ENCODE results near the gene HPCAL1.

DNA sequence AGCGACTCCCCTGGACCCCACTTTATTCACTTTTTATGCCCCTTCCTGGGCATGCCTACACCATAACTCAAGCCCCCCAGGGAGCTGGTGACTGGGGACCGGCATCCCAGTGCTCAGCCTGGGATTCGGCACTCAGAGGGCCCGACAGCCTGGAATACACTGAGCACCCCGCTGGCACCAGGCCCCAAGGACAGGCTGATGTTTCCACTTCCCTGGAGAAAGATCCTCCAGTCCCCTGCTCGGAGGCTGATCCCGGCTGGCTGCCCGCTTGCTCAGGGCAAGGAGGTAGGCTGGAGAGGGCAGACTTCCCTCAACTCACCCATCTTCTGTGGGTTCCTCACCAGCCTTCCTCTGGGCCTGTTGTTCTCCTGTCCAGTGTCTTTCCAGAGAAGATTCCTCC, 108.9 kb downstream of the HPCAL1 start:
- TF ChIP-seq, protein P1, sequence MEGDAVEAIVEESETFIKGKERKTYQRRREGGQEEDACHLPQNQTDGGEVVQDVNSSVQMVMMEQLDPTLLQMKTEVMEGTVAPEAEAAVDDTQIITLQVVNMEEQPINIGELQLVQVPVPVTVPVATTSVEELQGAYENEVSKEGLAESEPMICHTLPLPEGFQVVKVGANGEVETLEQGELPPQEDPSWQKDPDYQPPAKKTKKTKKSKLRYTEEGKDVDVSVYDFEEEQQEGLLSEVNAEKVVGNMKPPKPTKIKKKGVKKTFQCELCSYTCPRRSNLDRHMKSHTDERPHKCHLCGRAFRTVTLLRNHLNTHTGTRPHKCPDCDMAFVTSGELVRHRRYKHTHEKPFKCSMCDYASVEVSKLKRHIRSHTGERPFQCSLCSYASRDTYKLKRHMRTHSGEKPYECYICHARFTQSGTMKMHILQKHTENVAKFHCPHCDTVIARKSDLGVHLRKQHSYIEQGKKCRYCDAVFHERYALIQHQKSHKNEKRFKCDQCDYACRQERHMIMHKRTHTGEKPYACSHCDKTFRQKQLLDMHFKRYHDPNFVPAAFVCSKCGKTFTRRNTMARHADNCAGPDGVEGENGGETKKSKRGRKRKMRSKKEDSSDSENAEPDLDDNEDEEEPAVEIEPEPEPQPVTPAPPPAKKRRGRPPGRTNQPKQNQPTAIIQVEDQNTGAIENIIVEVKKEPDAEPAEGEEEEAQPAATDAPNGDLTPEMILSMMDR (IDR thresholded peaks at IDR 0.05) = no peak
- TF ChIP-seq ZFX (IDR thresholded peaks at IDR 0.05; ENCODE audit: borderline replicate concordance) = no peak

Measured in 22Rv1 (cell line).